GM20000 (cell line): ENCODE data around the gene KBTBD13.

Source experiments
- DNase-seq: peaks from one replicate; pipeline ENCODE4 v3.0.0; 2012; ENCODE audit warnings: low spot score
- CTCF ChIP-seq: IDR thresholded peaks from 2 replicates; pipeline ENCODE4 v1.5.1; 2012; ENCODE audit warnings: mild to moderate bottlenecking, control low read depth; ENCODE audit errors: extremely low read depth, missing control alignments

Gene KBTBD13

DNA sequence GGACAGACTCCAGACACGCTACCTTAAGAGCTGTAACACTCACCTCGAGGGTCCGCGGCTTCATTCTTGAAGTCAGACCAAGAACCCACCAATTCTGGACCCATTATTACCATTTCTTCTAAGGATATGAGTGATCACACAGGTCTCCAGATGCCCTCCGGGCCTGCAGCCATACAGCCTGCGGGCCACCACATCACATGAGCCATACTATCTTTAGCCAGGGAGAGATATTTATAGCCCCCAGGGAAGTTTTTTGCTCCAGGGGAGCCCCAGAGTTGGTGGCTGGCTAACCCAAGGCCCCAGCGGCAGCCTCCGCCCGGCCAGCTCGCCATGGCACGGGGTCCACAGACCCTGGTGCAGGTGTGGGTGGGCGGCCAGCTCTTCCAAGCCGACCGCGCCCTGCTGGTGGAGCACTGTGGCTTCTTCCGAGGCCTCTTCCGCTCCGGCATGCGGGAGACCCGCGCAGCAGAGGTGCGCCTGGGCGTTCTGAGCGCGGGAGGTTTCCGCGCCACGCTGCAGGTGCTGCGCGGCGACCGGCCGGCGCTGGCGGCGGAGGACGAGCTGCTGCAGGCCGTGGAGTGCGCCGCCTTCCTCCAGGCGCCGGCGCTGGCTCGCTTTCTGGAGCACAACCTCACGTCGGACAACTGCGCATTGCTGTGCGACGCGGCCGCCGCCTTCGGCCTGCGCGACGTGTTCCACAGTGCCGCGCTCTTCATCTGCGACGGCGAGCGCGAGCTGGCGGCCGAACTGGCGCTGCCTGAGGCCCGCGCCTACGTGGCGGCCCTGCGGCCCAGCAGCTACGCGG, at the start of gene KBTBD13:
Gene KBTBD13 (plus strand): TSS at position 261 of the 805 bp plus-strand sequence. CDS start 70 bp downstream, at position 331.
- no peak for TF ChIP-seq CTCF
- no peak for DNase-seq

- DNase-seq = no peak
- no peak for TF ChIP-seq CTCF
These were observed 49.8 kb upstream of the KBTBD13 start for GRCh38 chr15:65026756-65027155.

DNA sequence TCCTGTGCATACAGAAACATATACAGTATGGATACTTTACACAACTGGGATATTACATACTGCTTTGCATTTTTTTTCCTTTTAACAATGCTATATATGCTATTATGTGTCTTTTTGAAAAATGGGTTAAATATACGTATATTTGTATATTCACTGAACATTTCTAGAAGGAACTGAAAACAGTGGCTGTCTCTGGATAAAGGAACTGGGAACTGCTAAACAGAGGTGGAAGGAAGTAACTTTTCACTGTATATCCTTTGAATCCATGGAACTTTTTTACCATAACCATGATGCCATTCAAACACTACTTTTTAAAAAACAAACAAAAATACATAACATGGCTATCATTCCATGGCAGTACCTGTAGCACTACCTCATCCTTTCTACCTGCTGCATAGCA, 49.0 kb upstream of the KBTBD13 start:
- TF ChIP-seq CTCF = no peak
- no peak for DNase-seq

DNA sequence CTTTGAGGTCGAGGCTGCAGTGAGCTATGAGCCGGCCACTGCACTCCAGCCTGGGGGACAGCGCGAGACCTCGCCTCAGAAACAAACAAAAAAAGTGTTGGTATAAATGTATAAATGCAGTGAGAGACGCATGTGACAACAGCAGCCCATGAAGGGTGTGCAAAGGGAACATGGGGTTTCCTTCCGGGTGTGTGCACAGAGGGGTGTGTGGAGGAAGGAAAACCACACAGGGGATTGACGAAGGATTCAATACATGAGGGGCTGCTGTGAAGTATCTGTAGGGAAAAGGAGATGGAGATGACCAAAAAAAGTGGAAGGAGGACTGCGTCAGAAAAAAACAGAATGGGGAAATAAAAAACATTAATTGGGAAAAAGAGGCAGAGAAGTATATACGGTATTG, 48.2 kb upstream of the KBTBD13 start:
- TF ChIP-seq CTCF = no peak
- DNase-seq = peak; percentile 33

- DNase-seq = peak; percentile 99
- no peak for TF ChIP-seq CTCF
These were observed 47.4 kb upstream of the KBTBD13 start, which contains the start of gene MTFMT for GRCh38 chr15:65028921-65029735. Gene MTFMT, minus strand, starts transcription at chr15:65029639. Its CDS starts 26 bp downstream, at chr15:65029613.

GRCh38 chr15:65029736-65030208, 46.8 kb upstream of the KBTBD13 start:
- TF ChIP-seq CTCF = no peak

More at GRCh38 chr15:65029736-65030208, 46.8 kb upstream of the KBTBD13 start:
- DNase-seq = no peak
